K562 (cell line): Measurements from ENCODE around the gene DENND1A. TPM values are rescaled to one million over a fixed set of nuclear protein-coding genes. Genes with fewer than 3 reads are reported as not detected.

Experiments
- E2F5 ChIP-seq: sonication (generic); formaldehyde crosslinking; IDR thresholded peaks from 2 replicates; pipeline ENCODE4 v1.8.0; 2022; ENCODE audit warnings: mild to moderate bottlenecking, missing genetic modification reagents
- polyA plus RNA-seq, 8 experiments: library from polyadenylated mRNA; depleted of rRNA in 4 of 8; stranded (reverse) in 5 of 8; unstranded in 3 of 8; fragments of >200 nt; fragmentation: Nextera tagmentation in 2 of 8; fragmentation: Illumina TruSeq in 1 of 8; extraction: Ambion mirVana in 2 of 8; extraction: Trizol in 1 of 8; gene quantifications; 2 replicates each; pipeline versions ENCODE4 v1.2.1 to v1.2.3, GENCODE V29; 2011 to 2014; ENCODE audit warnings: inconsistent platforms in 1 of 8, missing spikeins in 1 of 8
- total RNA-seq, 7 experiments: library from RNA; depleted of rRNA in 6 of 7; stranded (reverse); fragments of >200 nt in 6 of 7; fragmentation: Illumina TruSeq in 2 of 7; extraction: Trizol in 2 of 7; gene quantifications; 2 replicates each; pipeline versions ENCODE4 v1.2.1 to v1.2.3, GENCODE V29; 2011 to 2021; ENCODE audit warnings: low replicate concordance in 1 of 7
- TF ChIP-seq, protein P1 (sequence below): fragments of 450-650 bp; IDR thresholded peaks from 2 replicates; pipeline ENCODE4 v1.6.1; 2016; ENCODE audit warnings: mild to moderate bottlenecking, moderate library complexity
- TF ChIP-seq, protein P2 (sequence below): sonication (generic); formaldehyde crosslinking; IDR thresholded peaks from 2 replicates; pipeline ENCODE4 v1.8.0; 2022; ENCODE audit warnings: mild to moderate bottlenecking, missing genetic modification reagents, borderline replicate concordance

The DENND1A gene
- total and polyA plus RNA-seq, 9 of the 15 experiments (the other 6 are each of a cell fraction or from before 2014, with no cell fraction given) = 7.6 to 29.5 (median 15.7) TPM

GRCh38 chr9:123814496-123814895, 115.4 kb downstream of the DENND1A start (continued):
- TF ChIP-seq, protein P1, sequence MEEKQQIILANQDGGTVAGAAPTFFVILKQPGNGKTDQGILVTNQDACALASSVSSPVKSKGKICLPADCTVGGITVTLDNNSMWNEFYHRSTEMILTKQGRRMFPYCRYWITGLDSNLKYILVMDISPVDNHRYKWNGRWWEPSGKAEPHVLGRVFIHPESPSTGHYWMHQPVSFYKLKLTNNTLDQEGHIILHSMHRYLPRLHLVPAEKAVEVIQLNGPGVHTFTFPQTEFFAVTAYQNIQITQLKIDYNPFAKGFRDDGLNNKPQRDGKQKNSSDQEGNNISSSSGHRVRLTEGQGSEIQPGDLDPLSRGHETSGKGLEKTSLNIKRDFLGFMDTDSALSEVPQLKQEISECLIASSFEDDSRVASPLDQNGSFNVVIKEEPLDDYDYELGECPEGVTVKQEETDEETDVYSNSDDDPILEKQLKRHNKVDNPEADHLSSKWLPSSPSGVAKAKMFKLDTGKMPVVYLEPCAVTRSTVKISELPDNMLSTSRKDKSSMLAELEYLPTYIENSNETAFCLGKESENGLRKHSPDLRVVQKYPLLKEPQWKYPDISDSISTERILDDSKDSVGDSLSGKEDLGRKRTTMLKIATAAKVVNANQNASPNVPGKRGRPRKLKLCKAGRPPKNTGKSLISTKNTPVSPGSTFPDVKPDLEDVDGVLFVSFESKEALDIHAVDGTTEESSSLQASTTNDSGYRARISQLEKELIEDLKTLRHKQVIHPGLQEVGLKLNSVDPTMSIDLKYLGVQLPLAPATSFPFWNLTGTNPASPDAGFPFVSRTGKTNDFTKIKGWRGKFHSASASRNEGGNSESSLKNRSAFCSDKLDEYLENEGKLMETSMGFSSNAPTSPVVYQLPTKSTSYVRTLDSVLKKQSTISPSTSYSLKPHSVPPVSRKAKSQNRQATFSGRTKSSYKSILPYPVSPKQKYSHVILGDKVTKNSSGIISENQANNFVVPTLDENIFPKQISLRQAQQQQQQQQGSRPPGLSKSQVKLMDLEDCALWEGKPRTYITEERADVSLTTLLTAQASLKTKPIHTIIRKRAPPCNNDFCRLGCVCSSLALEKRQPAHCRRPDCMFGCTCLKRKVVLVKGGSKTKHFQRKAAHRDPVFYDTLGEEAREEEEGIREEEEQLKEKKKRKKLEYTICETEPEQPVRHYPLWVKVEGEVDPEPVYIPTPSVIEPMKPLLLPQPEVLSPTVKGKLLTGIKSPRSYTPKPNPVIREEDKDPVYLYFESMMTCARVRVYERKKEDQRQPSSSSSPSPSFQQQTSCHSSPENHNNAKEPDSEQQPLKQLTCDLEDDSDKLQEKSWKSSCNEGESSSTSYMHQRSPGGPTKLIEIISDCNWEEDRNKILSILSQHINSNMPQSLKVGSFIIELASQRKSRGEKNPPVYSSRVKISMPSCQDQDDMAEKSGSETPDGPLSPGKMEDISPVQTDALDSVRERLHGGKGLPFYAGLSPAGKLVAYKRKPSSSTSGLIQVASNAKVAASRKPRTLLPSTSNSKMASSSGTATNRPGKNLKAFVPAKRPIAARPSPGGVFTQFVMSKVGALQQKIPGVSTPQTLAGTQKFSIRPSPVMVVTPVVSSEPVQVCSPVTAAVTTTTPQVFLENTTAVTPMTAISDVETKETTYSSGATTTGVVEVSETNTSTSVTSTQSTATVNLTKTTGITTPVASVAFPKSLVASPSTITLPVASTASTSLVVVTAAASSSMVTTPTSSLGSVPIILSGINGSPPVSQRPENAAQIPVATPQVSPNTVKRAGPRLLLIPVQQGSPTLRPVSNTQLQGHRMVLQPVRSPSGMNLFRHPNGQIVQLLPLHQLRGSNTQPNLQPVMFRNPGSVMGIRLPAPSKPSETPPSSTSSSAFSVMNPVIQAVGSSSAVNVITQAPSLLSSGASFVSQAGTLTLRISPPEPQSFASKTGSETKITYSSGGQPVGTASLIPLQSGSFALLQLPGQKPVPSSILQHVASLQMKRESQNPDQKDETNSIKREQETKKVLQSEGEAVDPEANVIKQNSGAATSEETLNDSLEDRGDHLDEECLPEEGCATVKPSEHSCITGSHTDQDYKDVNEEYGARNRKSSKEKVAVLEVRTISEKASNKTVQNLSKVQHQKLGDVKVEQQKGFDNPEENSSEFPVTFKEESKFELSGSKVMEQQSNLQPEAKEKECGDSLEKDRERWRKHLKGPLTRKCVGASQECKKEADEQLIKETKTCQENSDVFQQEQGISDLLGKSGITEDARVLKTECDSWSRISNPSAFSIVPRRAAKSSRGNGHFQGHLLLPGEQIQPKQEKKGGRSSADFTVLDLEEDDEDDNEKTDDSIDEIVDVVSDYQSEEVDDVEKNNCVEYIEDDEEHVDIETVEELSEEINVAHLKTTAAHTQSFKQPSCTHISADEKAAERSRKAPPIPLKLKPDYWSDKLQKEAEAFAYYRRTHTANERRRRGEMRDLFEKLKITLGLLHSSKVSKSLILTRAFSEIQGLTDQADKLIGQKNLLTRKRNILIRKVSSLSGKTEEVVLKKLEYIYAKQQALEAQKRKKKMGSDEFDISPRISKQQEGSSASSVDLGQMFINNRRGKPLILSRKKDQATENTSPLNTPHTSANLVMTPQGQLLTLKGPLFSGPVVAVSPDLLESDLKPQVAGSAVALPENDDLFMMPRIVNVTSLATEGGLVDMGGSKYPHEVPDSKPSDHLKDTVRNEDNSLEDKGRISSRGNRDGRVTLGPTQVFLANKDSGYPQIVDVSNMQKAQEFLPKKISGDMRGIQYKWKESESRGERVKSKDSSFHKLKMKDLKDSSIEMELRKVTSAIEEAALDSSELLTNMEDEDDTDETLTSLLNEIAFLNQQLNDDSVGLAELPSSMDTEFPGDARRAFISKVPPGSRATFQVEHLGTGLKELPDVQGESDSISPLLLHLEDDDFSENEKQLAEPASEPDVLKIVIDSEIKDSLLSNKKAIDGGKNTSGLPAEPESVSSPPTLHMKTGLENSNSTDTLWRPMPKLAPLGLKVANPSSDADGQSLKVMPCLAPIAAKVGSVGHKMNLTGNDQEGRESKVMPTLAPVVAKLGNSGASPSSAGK = no peak
- TF ChIP-seq E2F5 (CRISPR knock-in tag) = no peak
- TF ChIP-seq, protein P2, sequence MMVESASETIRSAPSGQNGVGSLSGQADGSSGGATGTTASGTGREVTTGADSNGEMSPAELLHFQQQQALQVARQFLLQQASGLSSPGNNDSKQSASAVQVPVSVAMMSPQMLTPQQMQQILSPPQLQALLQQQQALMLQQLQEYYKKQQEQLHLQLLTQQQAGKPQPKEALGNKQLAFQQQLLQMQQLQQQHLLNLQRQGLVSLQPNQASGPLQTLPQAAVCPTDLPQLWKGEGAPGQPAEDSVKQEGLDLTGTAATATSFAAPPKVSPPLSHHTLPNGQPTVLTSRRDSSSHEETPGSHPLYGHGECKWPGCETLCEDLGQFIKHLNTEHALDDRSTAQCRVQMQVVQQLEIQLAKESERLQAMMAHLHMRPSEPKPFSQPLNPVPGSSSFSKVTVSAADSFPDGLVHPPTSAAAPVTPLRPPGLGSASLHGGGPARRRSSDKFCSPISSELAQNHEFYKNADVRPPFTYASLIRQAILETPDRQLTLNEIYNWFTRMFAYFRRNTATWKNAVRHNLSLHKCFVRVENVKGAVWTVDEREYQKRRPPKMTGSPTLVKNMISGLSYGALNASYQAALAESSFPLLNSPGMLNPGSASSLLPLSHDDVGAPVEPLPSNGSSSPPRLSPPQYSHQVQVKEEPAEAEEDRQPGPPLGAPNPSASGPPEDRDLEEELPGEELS = no peak
